Lung (tissue), 12 donors: ENCODE measurements around the gene NT5C2. TPM values are rescaled to one million over a fixed set of nuclear protein-coding genes. Genes with fewer than 3 reads are reported as not detected.
"Not testable (repeated sequence)": the region's sequence is repeated elsewhere in the genome, so short reads cannot be mapped to it uniquely, and the experiment has no call there.

Experiments used
- ATAC-seq: fragments of 200-7000 bp; cut with Tn5 transposase; one replicate; pipeline ENCODE4 v1.9.1; 2020; ENCODE audit warnings: moderate number of reproducible peaks; ENCODE audit not compliant: insufficient read depth, low FRiP score
- DNase-seq, 3 donors: peaks; one replicate each; pipeline ENCODE4 v3.0.0-alpha.2; 2013 to 2017
- H3K27ac ChIP-seq, 2 donors: one replicate each; pipeline ENCODE4 v1.5.1; 2013; ENCODE audit warnings: mild to moderate bottlenecking in 2 of 2, moderate library complexity in 2 of 2, control low read depth in 1 of 2, inconsistent platforms in 1 of 2, low read depth in 1 of 2, low read length in 1 of 2
- H3K27me3 ChIP-seq, 3 donors: one replicate each; pipeline ENCODE4 v1.5.1; 2013; ENCODE audit warnings: low read length in 2 of 3; ENCODE audit not compliant: control insufficient read depth in 3 of 3, insufficient read depth in 3 of 3
- H3K36me3 ChIP-seq, 4 donors: one replicate each; pipeline ENCODE4 v1.5.1; 2013; ENCODE audit warnings: low read length in 4 of 4, mild to moderate bottlenecking in 1 of 4, moderate library complexity in 1 of 4; ENCODE audit not compliant: control insufficient read depth in 4 of 4, insufficient read depth in 4 of 4
- H3K4me1 ChIP-seq, 5 donors: one replicate each; pipeline ENCODE4 v1.5.1; 2013; ENCODE audit warnings: low read length in 5 of 5, mild to moderate bottlenecking in 2 of 5, moderate library complexity in 1 of 5; ENCODE audit not compliant: control insufficient read depth in 5 of 5, insufficient read depth in 5 of 5
- H3K4me3 ChIP-seq: one replicate; pipeline ENCODE4 v1.5.1; 2013; ENCODE audit warnings: mild to moderate bottlenecking, control low read depth, moderate library complexity
- H3K9ac ChIP-seq, 2 donors: one replicate each; pipeline ENCODE4 v1.5.1; 2013; ENCODE audit warnings: low read length in 2 of 2, control low read depth in 1 of 2; ENCODE audit not compliant: insufficient read depth in 1 of 2
- H3K9me3 ChIP-seq, 4 donors: one replicate each; pipeline ENCODE4 v1.5.1; 2013; ENCODE audit warnings: low read length in 3 of 4, mild to moderate bottlenecking in 1 of 4, moderate library complexity in 1 of 4; ENCODE audit not compliant: control insufficient read depth in 4 of 4, insufficient read depth in 3 of 4
- CTCF ChIP-seq: IDR thresholded peaks from 2 replicates; pipeline ENCODE4 v1.5.1; 2012; ENCODE audit warnings: mild to moderate bottlenecking; ENCODE audit errors: control extremely low read depth, extremely low read depth
- WGBS, 2 donors: extraction: QIAGEN DNeasy Blood & Tissue Kit; methylation state at CpG; one replicate each; pipeline ENCODE4 v1.1.7; 2013; 5-methylcytosine and 5-hydroxymethylcytosine counted together
- polyA plus RNA-seq, 2 donors: library from polyadenylated mRNA; stranded (reverse); fragments of 200-250 nt; gene quantifications; one replicate each; pipeline ENCODE4 v1.2.1, GENCODE V29; 2013
- total RNA-seq, 2 donors: library from RNA; depleted of rRNA in 1 of 2; stranded (reverse); fragments of >200 nt in 1 of 2; gene quantifications; one replicate each; pipeline ENCODE4 v1.2.1, GENCODE V29; 2014 to 2021
- donor health status: control.
- donor health status: control.
- donor health status: Bipolar disorder and iron deficiency.
- donor health status: healthy.
- donor health status: DM: yes; HTN: yes; CAD: no.

NT5C2 gene
- total and polyA plus RNA-seq, 4 donors = 32.1 to 178 (median 64.5) TPM

GRCh38 chr10:103171278-103171677 is 21.8 kb downstream of the NT5C2 start:
- Histone ChIP-seq H3K4me1 (no peaks in the 10 kb centered on the region), H3K9me3 (no peaks in the 10 kb centered on the region), H3K9ac (no peak overlapping the region), H3K27me3 (no peaks in the 10 kb centered on the region), H3K36me3 (peaks cover 11 to 24% (median 23%) of the 10 kb centered on the region in 4 donors), H3K4me3 (no peak overlapping the region), H3K27ac (no peak overlapping the region)
- 17 to 23% methylated on average over 1 of the region's 1 CpG for WGBS, 2 donors
- no peak for TF ChIP-seq CTCF
- DNase-seq (peak in 1 of 3 donors; percentile 48), ATAC-seq (no peak)

- H3K4me1 ChIP-seq = no peaks in the 10 kb centered on the region
- no peak for ATAC-seq
- H3K9ac ChIP-seq = no peak overlapping the region
- no peaks in the 10 kb centered on the region for H3K9me3 ChIP-seq
- no peaks in the 10 kb centered on the region for H3K27me3 ChIP-seq
- DNase-seq = no peak
- no peak for TF ChIP-seq CTCF
- H3K4me3 ChIP-seq = no peak overlapping the region
- peaks cover 3 to 22% (median 17%) of the 10 kb centered on the region in 4 donors for H3K36me3 ChIP-seq
- H3K27ac ChIP-seq = no peak overlapping the region
Observed at GRCh38 chr10:103168438-103168837, 24.6 kb downstream of the NT5C2 start.

GRCh38 chr10:103167554-103167953 is 25.5 kb downstream of the NT5C2 start:
- H3K27me3 ChIP-seq, H3K9me3 ChIP-seq, H3K4me1 ChIP-seq, H3K4me3 ChIP-seq, ATAC-seq, H3K9ac ChIP-seq, H3K27ac ChIP-seq, DNase-seq: not testable (repeated sequence)
- WGBS, 2 donors = 96 to 98% methylated on average over 5 of the region's 5 CpGs
- H3K36me3 ChIP-seq = peaks cover 10 to 17% (median 14%) of the 10 kb centered on the region in 4 donors

GRCh38 chr10:103166523-103166922 is 26.5 kb downstream of the NT5C2 start:
- WGBS, 2 donors = 69 to 84% methylated on average over 3 of the region's 3 CpGs
- H3K4me1 ChIP-seq = no peaks in the 10 kb centered on the region
- peaks cover 10 to 17% (median 11%) of the 10 kb centered on the region in 4 donors for H3K36me3 ChIP-seq
- H3K27me3 ChIP-seq = no peaks in the 10 kb centered on the region
- DNase-seq = no peak
- peaks cover 0 to 3% (median 0%) of the 10 kb centered on the region in 4 donors for H3K9me3 ChIP-seq
- no peak for ATAC-seq
- TF ChIP-seq CTCF = no peak
- no peak overlapping the region for H3K4me3 ChIP-seq
- no peak overlapping the region for H3K9ac ChIP-seq
- no peak overlapping the region for H3K27ac ChIP-seq

GRCh38 chr10:103163766-103164403 is 29.2 kb downstream of the NT5C2 start:
- not testable (repeated sequence) for H3K4me3 ChIP-seq, H3K9me3 ChIP-seq, DNase-seq, ATAC-seq, H3K9ac ChIP-seq, H3K27ac ChIP-seq, H3K27me3 ChIP-seq, H3K4me1 ChIP-seq
- H3K36me3 ChIP-seq = peaks cover 7 to 16% (median 10%) of the 10 kb centered on the region in 4 donors
- WGBS, 2 donors = 86 to 88% methylated on average over 9 of the region's 9 CpGs
